ENCODE measurements around the gene TTC39B. TPM values are rescaled to one million over a fixed set of nuclear protein-coding genes. Genes with fewer than 3 reads are reported as not detected.
A peak's percentile ranks its signal among the peaks of the same experiment; 100 is the strongest.

Gene TTC39B
- total and polyA plus RNA-seq, 2 of the 8 experiments (the other 6 are each of a cell fraction or from before 2014, with no cell fraction given), result 1.6 to 10.9 TPM

DNA sequence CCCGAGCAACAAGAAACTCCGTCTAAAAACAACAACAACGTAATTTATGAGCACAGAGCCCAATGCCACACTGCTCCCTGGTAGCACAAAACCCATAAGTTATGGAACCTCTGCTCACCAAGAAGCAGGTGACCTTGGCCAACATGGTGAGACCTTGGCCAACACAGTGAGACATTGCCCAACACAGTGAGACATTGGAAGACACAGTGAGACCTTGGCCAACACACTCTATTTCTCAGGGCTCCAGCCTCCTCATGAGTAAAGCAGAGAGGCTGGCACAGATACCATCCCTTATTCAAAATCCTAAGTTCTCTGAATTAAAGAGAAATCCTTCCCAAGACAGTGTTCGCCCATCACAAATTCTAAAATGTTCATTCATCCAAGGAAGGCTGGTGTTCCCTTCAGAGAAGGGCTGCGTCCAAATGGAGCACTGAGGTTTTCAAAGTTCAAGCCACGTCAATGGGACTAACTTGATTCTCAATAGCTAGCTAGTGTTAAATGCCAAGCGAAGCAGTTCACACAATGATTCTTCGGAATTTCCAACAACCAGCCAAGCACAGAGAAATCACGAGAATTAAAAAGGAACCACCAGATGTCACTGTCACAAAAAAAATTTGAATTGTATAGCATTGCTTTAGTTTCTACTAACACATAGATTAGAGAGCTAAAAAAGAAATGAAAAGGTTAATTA is 29.5 kb downstream of the TTC39B start (continued):
- TF ChIP-seq CTCF (IDR thresholded peaks at IDR 0.05; ENCODE audit: control extremely low read depth in 1 of 3, insufficient read depth in 1 of 3, low read depth in 1 of 3, low read length in 3 of 3) (peak in 1 of 3 experiments; percentile 27; a peak in 1 of 4 replicates), POLR2AphosphoS5 (IDR thresholded peaks at IDR 0.05; ENCODE audit: low read depth, low read length) (no peak), YY1 (IDR thresholded peaks at IDR 0.05; ENCODE audit: low read depth, low read length) (no peak), BCL11A (IDR thresholded peaks at IDR 0.05; ENCODE audit: low read depth in 2 of 2, low read length in 2 of 2) (no peak)

Measured in H1 (cell line).